Gastrocnemius medialis (tissue), 4 donors: ENCODE measurements around the gene WDR7.

Source experiments
- CTCF ChIP-seq, 5 experiments: fragments of 450-650 bp in 3 of 5; fragments of 200-600 bp in 2 of 5; sonication (generic) in 2 of 5; IDR thresholded peaks in 4 of 5; conservative IDR thresholded peaks in 1 of 5; 1 replicate in 4 of 5; 2 replicates in 1 of 5; pipeline ENCODE4 v1.5.1; 2016 to 2019; ENCODE audit warnings: antibody characterized with exemption in 5 of 5, mild to moderate bottlenecking in 3 of 5, moderate library complexity in 3 of 5
- POLR2A ChIP-seq, 2 donors: fragments of 450-650 bp; IDR thresholded peaks; one replicate each; pipeline ENCODE4 v1.6.1; 2017; ENCODE audit warnings: antibody characterized with exemption in 2 of 2, mild to moderate bottlenecking in 2 of 2, moderate library complexity in 2 of 2

- TF ChIP-seq CTCF (IDR thresholded peaks at IDR 0.05 in 4 of 5, conservative IDR thresholded peaks at IDR 0.05 in 1 of 5) (no peak), POLR2A (IDR thresholded peaks at IDR 0.05) (no peak)
These were observed 9.5 kb downstream of the WDR7 start for GRCh38 chr18:56660655-56661054.
